GM23248 (cell line): ENCODE data around the gene UBE2I. TPM values are rescaled to one million over a fixed set of nuclear protein-coding genes. Genes with fewer than 3 reads are reported as not detected.

ENCODE experiments used
- DNase-seq: peaks from one replicate; pipeline ENCODE4 v3.0.0-alpha.2; 2015
- H2AFZ ChIP-seq: fragments of 200-600 bp; sonication (generic); 2 replicates; pipeline ENCODE4 v1.6.1; 2016; ENCODE audit warnings: antibody characterized with exemption
- H3F3A ChIP-seq: fragments of 200-600 bp; sonication (generic); 2 replicates; pipeline ENCODE4 v1.6.1; 2016; ENCODE audit warnings: mild to moderate bottlenecking, antibody characterized with exemption, mixed run types; ENCODE audit not compliant: insufficient read depth
- H3K27ac ChIP-seq: fragments of 200-600 bp; sonication (generic); 2 replicates; pipeline ENCODE4 v1.5.1; 2016; ENCODE audit warnings: mild to moderate bottlenecking
- H3K27me3 ChIP-seq: fragments of 200-600 bp; sonication (generic); replicated peaks from 2 replicates; pipeline ENCODE4 v1.6.1; 2016; ENCODE audit warnings: mild to moderate bottlenecking; ENCODE audit not compliant: insufficient read depth
- H3K36me3 ChIP-seq: fragments of 200-600 bp; sonication (generic); 2 replicates; pipeline ENCODE4 v1.6.1; 2016; ENCODE audit warnings: low read depth, mild to moderate bottlenecking
- H3K4me1 ChIP-seq: fragments of 200-600 bp; sonication (generic); 2 replicates; pipeline ENCODE4 v1.6.1; 2016; ENCODE audit warnings: mild to moderate bottlenecking; ENCODE audit not compliant: insufficient read depth
- H3K4me2 ChIP-seq: fragments of 200-600 bp; sonication (generic); one replicate; pipeline ENCODE4 v1.6.1; 2016; ENCODE audit warnings: mild to moderate bottlenecking; ENCODE audit not compliant: unreplicated experiment
- H3K4me3 ChIP-seq: fragments of 200-600 bp; sonication (generic); 2 replicates; pipeline ENCODE4 v1.5.1; 2016; ENCODE audit warnings: mild to moderate bottlenecking
- H3K79me2 ChIP-seq: fragments of 200-600 bp; sonication (generic); 2 replicates; pipeline ENCODE4 v1.6.1; 2016; ENCODE audit warnings: mild to moderate bottlenecking; ENCODE audit not compliant: insufficient read depth
- H3K9ac ChIP-seq: fragments of 200-600 bp; sonication (generic); 2 replicates; pipeline ENCODE4 v1.6.1; 2016; ENCODE audit warnings: mild to moderate bottlenecking
- H3K9me2 ChIP-seq: fragments of 200-600 bp; sonication (generic); 2 replicates; pipeline ENCODE4 v1.6.1; 2016; ENCODE audit warnings: mixed run types, mild to moderate bottlenecking, moderate library complexity; ENCODE audit not compliant: insufficient read depth
- H3K9me3 ChIP-seq: fragments of 200-600 bp; sonication (generic); one replicate; pipeline ENCODE4 v1.6.1; 2017; ENCODE audit warnings: low read depth
- H4K20me1 ChIP-seq: fragments of 200-600 bp; sonication (generic); 2 replicates; pipeline ENCODE4 v1.6.0; 2016; ENCODE audit not compliant: insufficient read depth
- EZH2 ChIP-seq: fragments of 200-600 bp; sonication (generic); IDR thresholded peaks from 2 replicates; pipeline ENCODE4 v1.6.1; 2018; ENCODE audit warnings: antibody characterized with exemption, mild to moderate bottlenecking; ENCODE audit not compliant: insufficient read depth, poor library complexity, severe bottlenecking
- EZH2phosphoT487 ChIP-seq: fragments of 200-600 bp; sonication (generic); IDR thresholded peaks from 2 replicates; pipeline ENCODE4 v1.6.1; 2018; ENCODE audit warnings: antibody characterized with exemption, moderate library complexity, mild to moderate bottlenecking, low read depth; ENCODE audit not compliant: insufficient read depth
- WGBS, 2 experiments: methylation state at CpG; one replicate each; pipeline ENCODE4 v1.1.6; 2015 to 2017; ENCODE audit warnings: low lambda C conversion rate in 2 of 2, low coverage in 1 of 2; ENCODE audit errors: missing lambda C conversion rate in 2 of 2; 5-methylcytosine and 5-hydroxymethylcytosine counted together
- in situ Hi-C: fragments of 300-500 bp; cut with MboI; formaldehyde crosslinking; loops from 2 replicates; pipeline ENCODE4 v1.15.0; 2020
- polyA plus RNA-seq: library from polyadenylated mRNA; unstranded; fragments of >200 nt; fragmentation: Nextera tagmentation; extraction: Ambion mirVana; gene quantifications from 2 replicates; pipeline ENCODE4 v1.2.1, GENCODE V29; 2016
- total RNA-seq: library from RNA; depleted of rRNA; stranded (reverse); fragments of >200 nt; shearing (Covaris generic); gene quantifications from 2 replicates; pipeline ENCODE4 v1.2.3, GENCODE V29; 2014

Gene UBE2I
- total and polyA plus RNA-seq, 2 experiments from 2014 or later = 77.7 to 134 TPM

DNA sequence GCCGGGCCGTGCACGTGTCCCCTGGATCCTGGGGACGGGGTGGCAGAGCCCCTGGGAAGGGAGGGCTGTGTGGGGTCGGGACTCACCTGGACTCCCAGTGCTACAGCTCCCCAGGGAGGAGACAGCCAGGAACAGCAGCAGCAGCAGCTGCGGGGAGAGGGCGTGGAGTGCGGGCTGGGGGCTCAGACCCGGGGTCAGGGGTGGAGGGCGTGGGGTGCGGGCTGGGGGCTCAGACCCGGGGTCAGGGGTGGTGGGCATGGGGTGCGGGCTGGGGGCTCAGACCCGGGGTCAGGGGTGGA is 32.9 kb upstream of the UBE2I start:
- no peak overlapping the region for H3K4me2 ChIP-seq
- no peak overlapping the region for H3K9ac ChIP-seq
- DNase-seq = no peak
- no peak overlapping the region for H3K27ac ChIP-seq
- in situ Hi-C loops = no loop called here
- H3F3A ChIP-seq = no peaks in the 10 kb centered on the region
- H3K9me2 ChIP-seq = no peaks in the 10 kb centered on the region
- no peaks in the 10 kb centered on the region for H3K4me1 ChIP-seq
- no peaks in the 10 kb centered on the region for H3K9me3 ChIP-seq
- H4K20me1 ChIP-seq = no peaks in the 10 kb centered on the region
- H3K27me3 ChIP-seq = peaks cover 4% of the 10 kb centered on the region; the same call in 1 of the 2 replicates
- no peaks in the 10 kb centered on the region for H3K36me3 ChIP-seq
- WGBS, 2 experiments = 65 to 75% methylated on average over 6 to 13 of the region's 14 CpGs
- H3K79me2 ChIP-seq = no peaks in the 10 kb centered on the region
- no peak overlapping the region for H2AFZ ChIP-seq
- no peak overlapping the region for H3K4me3 ChIP-seq
- TF ChIP-seq EZH2 = no peak
- no peak for TF ChIP-seq EZH2phosphoT487

DNA sequence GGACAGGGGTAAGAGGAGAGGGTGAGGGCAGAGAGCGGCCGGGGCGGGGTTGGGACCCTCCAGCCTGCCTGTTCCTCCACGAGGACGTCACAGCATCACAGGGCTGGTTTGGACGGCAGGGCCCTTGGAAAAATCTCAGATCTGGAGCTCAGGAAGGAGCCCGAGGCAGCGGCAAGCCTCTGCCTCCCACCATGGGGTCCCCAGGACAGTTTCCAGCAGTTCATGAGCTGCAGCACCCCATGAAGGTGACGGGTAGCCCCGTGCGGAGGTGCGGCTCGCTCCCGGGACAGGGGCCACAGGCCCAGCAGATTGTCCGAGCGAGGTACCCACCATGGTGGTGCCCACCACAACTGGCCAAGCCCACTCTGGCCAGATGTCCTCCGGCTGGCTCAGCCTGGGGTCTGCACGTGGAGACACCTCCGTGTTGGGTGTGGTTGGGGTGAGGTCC is 32.3 kb upstream of the UBE2I start:
- Histone ChIP-seq H3K4me1 (no peaks in the 10 kb centered on the region), H3K27me3 (peaks cover 4% of the 10 kb centered on the region; the same call in 1 of the 2 replicates), H4K20me1 (no peaks in the 10 kb centered on the region), H3K79me2 (no peaks in the 10 kb centered on the region), H3K9ac (no peak overlapping the region), H3K9me3 (no peaks in the 10 kb centered on the region), H3K36me3 (no peaks in the 10 kb centered on the region), H2AFZ (no peak overlapping the region), H3F3A (no peaks in the 10 kb centered on the region), H3K27ac (no peak overlapping the region), H3K4me3 (no peak overlapping the region), H3K4me2 (no peak overlapping the region), H3K9me2 (no peaks in the 10 kb centered on the region)
- no peak for DNase-seq
- TF ChIP-seq EZH2 = no peak
- TF ChIP-seq EZH2phosphoT487 = no peak
- in situ Hi-C loops = no loop called here
- 70 to 74% methylated on average over 13 to 17 of the region's 19 CpGs for WGBS, 2 experiments

DNA sequence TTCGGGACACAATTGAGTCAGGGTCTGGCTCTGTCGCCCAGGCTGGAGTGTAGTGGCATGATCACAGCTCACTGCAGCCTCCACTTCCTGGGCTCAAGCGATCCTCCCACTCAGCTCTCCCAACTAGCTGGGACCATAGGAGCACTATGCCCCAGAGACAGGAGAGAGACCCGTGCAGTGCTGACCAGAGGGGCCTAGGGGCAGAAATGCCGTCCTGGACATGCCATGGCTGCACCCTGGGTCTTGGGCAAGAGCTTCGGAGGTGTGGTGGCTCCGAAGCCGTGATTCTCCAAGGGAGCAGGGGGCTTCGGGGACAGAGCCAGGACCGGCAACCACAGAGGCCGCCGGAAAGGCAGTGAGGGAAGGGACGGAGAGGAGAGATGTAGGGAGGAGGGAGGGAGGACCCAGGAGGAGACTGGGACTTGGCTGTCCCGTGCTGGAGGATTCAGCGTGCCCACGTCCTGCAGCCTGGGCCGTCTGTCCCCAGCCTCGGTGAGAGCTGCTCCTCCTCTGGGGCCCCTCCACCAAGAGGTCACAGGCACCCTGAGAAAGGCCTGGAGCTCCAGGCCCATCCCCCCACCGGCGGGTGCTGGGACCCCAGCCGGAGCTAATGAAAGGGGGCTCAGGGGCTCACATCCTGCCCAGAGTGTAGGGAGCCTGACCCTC is 31.7 kb upstream of the UBE2I start:
- DNase-seq = no peak
- Histone ChIP-seq H3K4me1 (no peaks in the 10 kb centered on the region), H3K9me2 (no peaks in the 10 kb centered on the region), H3K36me3 (no peaks in the 10 kb centered on the region), H3K4me2 (no peak overlapping the region), H3K9me3 (no peaks in the 10 kb centered on the region), H3K27ac (no peak overlapping the region), H2AFZ (no peak overlapping the region), H3K79me2 (no peaks in the 10 kb centered on the region), H3K27me3 (peaks cover 4% of the 10 kb centered on the region; the same call in 1 of the 2 replicates), H4K20me1 (no peaks in the 10 kb centered on the region), H3F3A (no peaks in the 10 kb centered on the region), H3K9ac (no peak overlapping the region), H3K4me3 (no peak overlapping the region)
- TF ChIP-seq EZH2 (no peak), EZH2phosphoT487 (no peak)
- 33 to 39% methylated on average over 18 to 21 of the region's 21 CpGs for WGBS, 2 experiments
- in situ Hi-C loops = no loop called here

DNA sequence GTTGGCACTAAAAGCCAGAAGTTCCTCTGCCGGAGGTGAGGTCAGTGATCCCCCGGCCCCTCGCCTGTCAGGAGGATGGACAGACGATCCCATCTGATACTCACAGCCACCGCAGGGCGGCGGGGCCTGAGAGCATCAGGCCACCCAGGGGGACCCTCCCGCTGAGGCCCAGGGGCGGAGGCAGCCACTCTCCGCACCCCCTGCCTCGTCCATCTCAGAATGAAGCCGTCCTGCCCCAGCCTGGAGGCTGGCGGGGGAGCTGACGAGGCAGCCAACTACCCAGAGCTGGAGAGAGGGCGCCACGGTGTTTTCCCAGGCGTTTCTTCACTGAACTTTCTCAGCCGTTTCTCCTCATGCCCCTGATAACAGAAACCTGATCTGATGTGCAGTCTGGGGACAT is 31.0 kb upstream of the UBE2I start:
- WGBS, 2 experiments = 18 to 19% methylated on average over 18 of the region's 18 CpGs
- H2AFZ ChIP-seq = no peak overlapping the region
- no peaks in the 10 kb centered on the region for H4K20me1 ChIP-seq
- in situ Hi-C loops = no loop called here
- H3K4me3 ChIP-seq = no peak overlapping the region
- H3K27me3 ChIP-seq = peaks cover 4% of the 10 kb centered on the region; the same call in 1 of the 2 replicates
- no peaks in the 10 kb centered on the region for H3K36me3 ChIP-seq
- no peak overlapping the region for H3K9ac ChIP-seq
- no peak for TF ChIP-seq EZH2phosphoT487
- TF ChIP-seq EZH2 = no peak
- H3K4me2 ChIP-seq = no peak overlapping the region
- no peak overlapping the region for H3K27ac ChIP-seq
- no peaks in the 10 kb centered on the region for H3F3A ChIP-seq
- H3K4me1 ChIP-seq = no peaks in the 10 kb centered on the region
- no peak for DNase-seq
- no peaks in the 10 kb centered on the region for H3K9me2 ChIP-seq
- H3K79me2 ChIP-seq = no peaks in the 10 kb centered on the region
- H3K9me3 ChIP-seq = no peaks in the 10 kb centered on the region
